D721Med (cell line): ENCODE data around the gene MVB12A.

Source experiments
- DNase-seq: peaks from one replicate; pipeline ENCODE4 v3.0.0; 2011; ENCODE audit warnings: low spot score; ENCODE audit not compliant: insufficient read length
- FAIRE-seq: peaks from 2 replicates; lab custom pipeline; 2011; peaks lifted over from hg19 to GRCh38; lab: Jason Lieb, UNC
- TF ChIP-seq, protein P1 (sequence below): IDR thresholded peaks from 2 replicates; pipeline ENCODE4 v1.5.1; 2012; ENCODE audit warnings: mild to moderate bottlenecking, control low read depth; ENCODE audit not compliant: insufficient read depth; ENCODE audit errors: missing control alignments

MVB12A gene

DNA sequence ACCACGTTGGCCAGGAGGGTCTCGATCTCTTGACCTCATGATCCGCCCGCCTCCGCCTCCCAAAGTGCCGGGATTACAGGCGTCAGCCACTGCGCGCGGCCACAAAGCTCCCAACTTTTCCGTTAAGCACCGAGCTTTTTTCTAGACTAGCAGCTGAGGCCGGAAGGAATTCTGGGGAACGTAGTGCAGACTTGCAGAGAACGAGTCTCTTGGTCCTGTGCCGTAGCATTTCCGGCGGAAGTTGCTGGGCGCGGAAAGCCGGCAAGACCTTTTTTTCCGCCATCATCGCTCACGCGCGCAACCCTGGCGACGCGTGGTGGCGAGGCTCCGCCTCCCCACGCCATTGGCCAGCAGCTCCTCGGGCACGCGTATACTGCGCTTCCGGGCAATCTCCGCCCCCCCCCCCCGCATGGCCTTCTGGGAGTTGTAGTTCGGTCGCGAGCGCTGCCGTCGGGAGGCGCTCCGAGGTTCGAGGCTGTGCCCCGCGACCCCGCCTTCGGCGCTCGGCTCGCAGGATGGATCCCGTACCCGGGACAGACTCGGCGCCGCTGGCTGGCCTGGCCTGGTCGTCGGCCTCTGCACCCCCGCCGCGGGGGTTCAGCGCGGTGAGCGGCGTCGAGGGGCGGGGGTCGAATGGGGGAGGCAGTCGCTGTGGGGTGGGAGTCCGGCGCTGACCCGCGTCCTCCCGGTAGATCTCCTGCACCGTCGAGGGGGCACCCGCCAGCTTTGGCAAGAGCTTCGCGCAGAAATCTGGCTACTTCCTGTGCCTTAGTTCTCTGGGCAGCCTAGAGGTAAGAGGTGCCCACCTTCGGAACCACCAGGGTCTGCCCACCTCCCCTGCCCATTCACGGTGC is at the start of gene MVB12A:
Gene MVB12A, plus strand, starts transcription at position 427 of the 854 bp plus-strand sequence. Its CDS starts 89 bp downstream, at position 516.
- TF ChIP-seq, protein P1, sequence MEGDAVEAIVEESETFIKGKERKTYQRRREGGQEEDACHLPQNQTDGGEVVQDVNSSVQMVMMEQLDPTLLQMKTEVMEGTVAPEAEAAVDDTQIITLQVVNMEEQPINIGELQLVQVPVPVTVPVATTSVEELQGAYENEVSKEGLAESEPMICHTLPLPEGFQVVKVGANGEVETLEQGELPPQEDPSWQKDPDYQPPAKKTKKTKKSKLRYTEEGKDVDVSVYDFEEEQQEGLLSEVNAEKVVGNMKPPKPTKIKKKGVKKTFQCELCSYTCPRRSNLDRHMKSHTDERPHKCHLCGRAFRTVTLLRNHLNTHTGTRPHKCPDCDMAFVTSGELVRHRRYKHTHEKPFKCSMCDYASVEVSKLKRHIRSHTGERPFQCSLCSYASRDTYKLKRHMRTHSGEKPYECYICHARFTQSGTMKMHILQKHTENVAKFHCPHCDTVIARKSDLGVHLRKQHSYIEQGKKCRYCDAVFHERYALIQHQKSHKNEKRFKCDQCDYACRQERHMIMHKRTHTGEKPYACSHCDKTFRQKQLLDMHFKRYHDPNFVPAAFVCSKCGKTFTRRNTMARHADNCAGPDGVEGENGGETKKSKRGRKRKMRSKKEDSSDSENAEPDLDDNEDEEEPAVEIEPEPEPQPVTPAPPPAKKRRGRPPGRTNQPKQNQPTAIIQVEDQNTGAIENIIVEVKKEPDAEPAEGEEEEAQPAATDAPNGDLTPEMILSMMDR = no peak
- peak; percentile 53 for FAIRE-seq
- DNase-seq = peak; percentile 90

DNA sequence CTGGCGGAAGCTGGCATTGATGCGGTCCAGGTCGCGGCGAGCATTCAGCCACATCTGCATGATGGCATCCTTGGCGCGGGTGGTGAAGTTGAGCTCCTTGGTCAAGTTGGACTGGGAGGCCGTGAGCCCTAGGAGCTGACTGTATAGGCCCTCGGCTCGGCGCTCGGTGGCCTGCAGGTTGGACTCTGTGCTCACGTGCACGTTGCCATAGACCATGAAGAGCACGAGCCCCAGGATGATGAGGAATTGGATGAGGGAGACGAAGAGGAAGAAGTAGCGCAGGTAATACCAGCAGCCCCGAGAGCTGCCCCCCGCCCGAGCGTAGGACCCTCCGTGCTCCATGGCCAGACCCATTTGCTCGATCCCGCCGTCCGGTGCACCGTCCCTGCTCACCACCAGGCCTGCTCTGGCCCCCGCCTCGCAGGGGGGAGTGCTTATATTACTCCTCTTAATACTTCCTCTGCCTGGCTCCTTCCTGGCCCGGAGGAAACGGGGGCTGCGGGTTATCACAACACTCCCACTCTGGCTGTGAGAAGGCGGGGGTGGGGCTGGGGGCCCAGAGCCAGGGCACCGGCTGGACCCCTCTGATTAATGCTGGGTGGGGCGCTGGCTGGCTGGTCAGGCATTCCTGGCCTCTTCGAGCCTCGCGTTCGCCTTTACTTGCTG is 42.8 kb upstream of the MVB12A start, which contains the start of gene PLVAP:
Gene PLVAP, minus strand, starts transcription at position 408 of the 666 bp plus-strand sequence. Its CDS starts 54 bp downstream, at position 354.
- FAIRE-seq (no peak), DNase-seq (no peak)
- TF ChIP-seq, protein P1 = no peak

DNA sequence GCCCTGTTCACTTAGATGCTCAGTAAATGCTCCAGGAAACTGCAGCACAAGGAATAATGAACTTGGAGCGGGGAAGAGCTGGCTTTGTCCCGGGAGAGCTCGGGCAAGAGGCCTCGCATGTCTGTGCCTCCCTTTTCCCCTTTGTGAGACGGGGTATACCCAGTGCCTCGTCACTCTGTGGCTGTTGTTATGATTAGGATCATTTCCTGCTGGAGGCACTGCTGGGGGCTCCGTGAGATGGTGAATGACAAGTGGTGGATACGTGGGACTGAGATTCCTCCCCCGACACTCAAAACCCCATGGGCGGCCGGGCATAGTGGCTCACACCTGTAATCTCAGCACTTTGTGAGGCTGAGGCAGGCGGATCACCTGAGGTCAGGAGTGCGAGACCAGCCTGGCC is 41.6 kb upstream of the MVB12A start:
- DNase-seq (no peak), FAIRE-seq (no peak)
- TF ChIP-seq, protein P1 = no peak

DNA sequence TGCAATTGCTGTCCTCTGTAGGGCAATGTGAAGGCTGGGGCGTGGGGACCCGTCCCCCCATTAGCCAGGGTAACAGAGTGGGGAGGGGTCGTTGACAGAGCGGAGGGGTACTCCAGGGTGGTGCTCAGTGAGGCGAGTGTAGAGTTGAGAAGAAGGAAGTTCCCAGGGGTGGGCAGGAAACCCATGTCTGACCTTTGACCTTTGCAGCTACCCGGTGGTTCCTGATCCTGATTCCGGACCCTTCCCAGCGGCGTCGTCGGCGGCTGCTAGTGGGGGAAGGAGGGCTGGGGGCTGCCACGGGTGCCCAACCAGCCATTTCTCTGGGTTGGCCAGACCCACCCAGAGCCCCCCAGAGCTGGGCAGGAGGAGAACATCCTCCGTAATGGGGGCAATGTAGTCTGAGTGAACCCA is 40.6 kb upstream of the MVB12A start:
- DNase-seq (no peak), FAIRE-seq (no peak)
- TF ChIP-seq, protein P1 = no peak

DNA sequence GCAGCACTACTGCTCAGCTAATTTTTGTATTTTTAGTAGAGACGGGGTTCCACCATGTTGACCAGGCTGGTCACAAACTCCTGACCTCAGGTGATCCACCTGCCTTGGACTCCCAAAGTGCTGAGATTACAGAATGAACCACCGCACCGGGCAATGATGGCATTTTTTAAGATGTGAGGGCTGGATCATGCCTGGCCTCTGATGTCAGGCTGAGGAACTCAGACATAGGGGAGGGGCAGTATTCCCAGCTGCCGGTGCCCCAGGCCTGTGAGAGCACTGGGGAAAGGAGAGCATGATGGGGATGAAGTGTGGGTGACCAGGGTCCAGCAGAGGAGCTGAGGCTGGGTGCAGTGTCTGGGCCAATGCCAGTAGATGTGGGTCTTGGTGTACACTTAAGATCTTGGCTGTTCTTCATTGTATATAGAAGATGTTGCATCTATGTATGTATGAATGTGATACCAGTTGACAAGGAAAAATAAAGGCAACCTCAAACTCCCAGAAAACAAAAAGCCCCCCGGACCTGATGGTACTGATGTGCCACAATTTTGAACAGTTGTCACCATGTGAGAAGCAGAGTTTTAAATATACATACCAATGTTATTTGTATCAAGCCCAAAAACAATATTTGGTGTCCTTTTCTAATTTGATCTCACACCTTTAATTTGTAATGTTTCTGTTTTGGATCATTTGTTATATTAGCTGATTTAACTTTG is 39.3 kb upstream of the MVB12A start:
- TF ChIP-seq, protein P1 = no peak
- DNase-seq (no peak), FAIRE-seq (no peak)

DNA sequence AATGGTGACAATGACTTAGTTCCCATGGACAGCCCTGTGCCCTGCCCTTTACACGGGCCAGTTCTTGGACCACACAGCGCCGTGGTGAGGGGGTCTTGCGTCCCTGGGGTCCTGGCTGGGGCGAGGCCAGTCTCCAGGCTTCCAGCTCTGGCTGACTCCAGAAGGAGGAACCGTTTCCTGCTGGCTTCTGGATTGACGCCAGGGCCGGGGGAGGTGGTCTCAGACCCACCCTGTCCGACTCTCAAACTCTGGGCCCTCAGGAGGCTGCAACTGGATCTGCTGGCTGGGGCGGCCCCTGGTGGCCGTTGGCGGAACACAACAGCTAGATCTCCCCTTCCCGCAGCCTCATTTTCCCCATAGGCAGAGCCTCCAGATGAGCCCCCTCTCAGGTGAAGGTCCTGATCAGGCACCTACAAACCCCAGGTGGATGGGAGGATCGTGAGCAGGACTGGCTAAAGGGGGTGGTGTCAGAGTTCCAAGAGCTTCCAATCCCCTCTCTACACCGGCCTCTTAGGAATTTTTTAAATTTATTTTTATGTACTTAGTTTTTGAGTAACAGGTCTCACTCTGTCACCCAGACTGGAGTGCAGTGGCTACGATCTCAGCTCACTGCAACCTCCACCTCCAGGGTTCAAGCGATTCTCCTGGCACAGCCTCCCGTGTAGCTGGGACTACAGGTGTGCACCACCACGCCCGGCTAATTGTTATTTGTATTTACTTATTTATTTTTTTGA is 33.8 kb upstream of the MVB12A start:
- DNase-seq (no peak), FAIRE-seq (no peak)
- TF ChIP-seq, protein P1 = peak; percentile 72
